Amniotic stem cell (primary cell): ENCODE measurements around the gene CHRNG.
A peak's percentile ranks its signal among the peaks of the same experiment; 100 is the strongest.

Experiments used
- DNase-seq: peaks from one replicate; lab custom pipeline; 2025; lab: John Stamatoyannopoulos, UW

The CHRNG gene

DNA sequence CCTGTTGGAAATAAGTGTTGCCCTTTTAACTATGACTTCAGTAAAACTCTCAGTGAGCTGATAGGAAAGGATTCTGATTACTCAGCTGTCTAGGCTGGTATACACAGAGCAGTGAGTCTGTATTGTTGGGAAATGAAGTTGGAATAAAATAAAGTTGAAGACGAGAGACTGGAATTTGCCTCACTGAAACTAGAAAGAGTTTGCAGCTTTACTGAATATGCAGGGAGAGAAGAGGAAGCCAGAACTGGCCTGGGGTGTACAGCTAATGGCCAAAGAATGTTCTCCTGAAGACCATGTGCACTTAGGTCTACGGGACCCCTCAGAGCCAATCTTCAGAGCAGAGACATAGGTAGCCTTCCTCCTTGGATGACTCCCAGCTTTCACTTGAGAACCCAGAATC lies 37.5 kb downstream of the CHRNG start:
- no peak for DNase-seq

- no peak for DNase-seq
Observed at GRCh38 chr2:232577841-232578240, 38.3 kb downstream of the CHRNG start.

DNA sequence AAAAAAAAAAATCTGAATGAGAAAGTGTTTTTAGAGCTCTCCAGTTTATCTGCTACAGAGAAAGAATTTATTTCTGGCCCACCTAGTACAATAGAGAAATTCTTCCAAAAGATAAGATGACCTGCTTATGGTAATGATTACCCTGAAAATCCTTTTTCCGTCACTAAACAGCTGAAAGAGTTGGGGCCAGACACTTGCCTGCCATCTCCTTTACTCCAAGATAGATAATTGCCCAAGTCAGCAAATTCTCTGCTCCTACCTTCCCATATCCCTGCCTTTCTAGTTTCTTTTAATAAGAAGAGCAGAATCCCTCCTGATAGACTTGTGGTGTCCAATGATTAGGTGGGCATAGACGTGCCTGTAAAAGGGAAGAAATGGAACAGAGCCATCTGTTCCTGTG lies 39.1 kb downstream of the CHRNG start:
- no peak for DNase-seq

DNA sequence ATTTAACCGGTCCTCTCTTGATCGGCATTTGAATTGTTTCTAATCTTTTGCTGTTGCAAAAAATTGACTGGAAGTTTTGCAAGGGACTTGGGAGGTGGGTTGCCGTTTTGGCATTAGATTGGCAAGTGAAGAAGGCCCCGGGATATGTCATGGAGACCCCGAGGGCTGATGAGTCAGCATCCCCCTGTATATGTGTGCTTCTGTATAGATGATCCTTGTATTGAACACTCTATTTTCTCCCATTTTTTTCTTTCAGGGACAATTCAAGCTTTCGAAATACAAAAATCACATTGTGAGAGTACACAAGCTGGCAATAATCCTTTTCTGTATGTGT lies 41.1 kb downstream of the CHRNG start:
- DNase-seq, result no peak

- no peak for DNase-seq
Observed at GRCh38 chr2:232581725-232582124, 42.2 kb downstream of the CHRNG start.

DNA sequence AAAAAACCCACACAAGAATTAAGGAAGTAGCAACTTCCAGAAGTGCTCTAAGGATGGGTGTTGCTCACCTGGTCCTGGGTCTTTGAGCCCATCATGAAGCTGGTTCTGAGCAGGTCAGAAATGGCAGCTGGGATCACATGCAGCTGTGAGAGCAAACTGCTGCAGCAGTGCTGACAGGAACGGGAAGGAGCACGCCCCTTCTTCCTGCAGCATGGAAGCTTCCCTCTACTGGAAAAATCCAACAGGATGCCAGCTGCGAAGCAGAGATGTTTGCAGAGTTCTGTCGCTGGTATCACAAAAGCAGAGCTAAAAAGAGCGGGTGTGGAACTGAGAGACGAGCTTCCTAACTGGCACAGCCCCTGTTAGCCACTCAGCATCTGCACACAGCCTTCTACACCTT lies 44.7 kb downstream of the CHRNG start:
- DNase-seq, result no peak

GRCh38 chr2:232586943-232587505 lies 47.5 kb downstream of the CHRNG start:
- no peak for DNase-seq

DNA sequence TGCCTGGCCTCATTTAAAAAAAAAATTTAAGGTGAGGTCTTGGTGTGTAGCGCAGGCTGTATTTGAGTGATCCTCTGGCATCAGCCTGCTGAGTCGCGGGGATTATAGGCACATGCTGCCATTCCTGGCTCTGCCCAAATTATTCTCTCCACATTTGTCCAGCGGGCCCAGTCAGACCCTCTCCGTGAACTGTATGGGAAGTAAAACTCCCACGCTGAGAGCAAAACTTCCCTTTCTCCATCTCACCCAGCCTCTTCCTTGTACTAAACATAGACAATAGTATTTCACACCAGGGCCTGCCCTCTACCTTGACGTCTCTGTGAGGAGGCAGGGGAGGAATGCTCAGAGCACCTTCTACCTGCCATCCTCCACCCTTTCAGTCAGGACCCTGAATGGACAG lies 48.0 kb downstream of the CHRNG start:
- no peak for DNase-seq

- DNase-seq, result no peak
Observed at GRCh38 chr2:232588031-232588430, 48.5 kb downstream of the CHRNG start.

GRCh38 chr2:232588680-232589585 lies 49.4 kb downstream of the CHRNG start:
- DNase-seq, result peak; percentile 44

DNA sequence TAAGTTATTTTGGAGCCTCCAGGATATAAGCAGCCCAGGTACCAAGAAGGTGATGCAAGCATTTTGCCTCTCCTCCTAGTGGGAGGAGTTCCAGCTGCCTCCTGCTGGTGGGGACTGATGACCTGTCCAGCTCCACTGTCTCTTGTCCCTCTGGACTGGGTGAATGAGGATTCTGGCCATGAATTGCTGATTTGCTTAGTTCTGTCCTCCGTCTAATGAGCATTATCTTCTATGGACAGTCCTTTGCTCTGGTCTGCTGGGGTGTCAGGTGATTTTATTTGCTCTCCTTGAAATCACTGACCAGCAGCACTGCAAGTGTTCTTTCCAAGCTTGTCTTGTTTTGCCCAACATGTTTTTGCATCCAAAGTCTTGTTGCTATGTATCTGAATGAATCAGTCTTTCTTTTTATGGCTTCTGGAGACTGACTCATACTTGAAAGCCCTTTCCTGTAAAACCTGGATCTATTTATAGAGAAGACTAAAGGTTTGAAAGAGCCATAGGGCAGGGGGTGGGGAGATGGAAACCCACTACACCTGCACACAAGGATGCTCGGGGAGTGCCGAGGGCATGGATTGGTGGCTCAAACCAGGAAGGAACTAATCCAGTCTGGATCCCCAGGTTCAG lies 53.4 kb downstream of the CHRNG start:
- DNase-seq, result peak; percentile 1

DNA sequence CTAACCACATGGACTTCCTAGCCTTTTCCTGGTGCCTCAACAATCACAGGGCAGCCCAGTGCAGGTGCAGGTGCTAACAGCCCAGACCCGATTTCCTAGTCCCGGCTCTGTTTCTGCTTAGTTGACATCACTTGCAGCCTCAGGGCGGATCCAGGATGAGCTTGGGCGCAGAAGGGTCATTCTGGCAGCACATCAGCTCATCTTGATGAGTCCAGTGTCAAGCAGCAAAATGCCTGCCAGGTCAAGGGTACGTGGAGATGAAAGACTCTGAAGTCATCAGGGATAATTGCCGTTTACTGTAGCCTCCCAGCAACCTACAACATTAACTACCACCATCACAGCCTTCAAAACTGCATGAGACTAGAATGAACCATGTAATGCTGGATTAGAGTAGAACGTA lies 54.5 kb downstream of the CHRNG start:
- DNase-seq, result no peak
